Neural progenitor cell (in vitro differentiated cells): ENCODE measurements around the gene LBR. TPM values are rescaled to one million over a fixed set of nuclear protein-coding genes. Genes with fewer than 3 reads are reported as not detected.
A peak's percentile ranks its signal among the peaks of the same experiment; 100 is the strongest.

ENCODE experiments used
- DNase-seq: peaks from one replicate; pipeline ENCODE4 v3.0.0-alpha.2; 2016; ENCODE audit warnings: low spot score
- H2AFZ ChIP-seq: fragments of 200-600 bp; sonication (generic); replicated peaks from 2 replicates; pipeline ENCODE4 v1.6.1; 2016; ENCODE audit warnings: antibody characterized with exemption
- H3F3A ChIP-seq: fragments of 200-600 bp; sonication (generic); 2 replicates; pipeline ENCODE4 v1.6.1; 2016; ENCODE audit warnings: antibody characterized with exemption, low read depth
- H3K27ac ChIP-seq: fragments of 200-600 bp; sonication (generic); 2 replicates; pipeline ENCODE4 v1.5.1; 2016; ENCODE audit warnings: mild to moderate bottlenecking
- H3K27me3 ChIP-seq: fragments of 200-600 bp; sonication (generic); 2 replicates; pipeline ENCODE4 v1.6.1; 2016; ENCODE audit warnings: mild to moderate bottlenecking, moderate library complexity
- H3K36me3 ChIP-seq: fragments of 200-600 bp; sonication (generic); 2 replicates; pipeline ENCODE4 v1.5.1; 2016
- H3K4me1 ChIP-seq: fragments of 200-600 bp; sonication (generic); 2 replicates; pipeline ENCODE4 v1.6.1; 2016; ENCODE audit warnings: mixed run types
- H3K4me2 ChIP-seq: fragments of 200-600 bp; sonication (generic); 2 replicates; pipeline ENCODE4 v1.6.1; 2016
- H3K4me3 ChIP-seq: fragments of 200-600 bp; sonication (generic); 2 replicates; pipeline ENCODE4 v1.5.1; 2016
- H3K79me2 ChIP-seq: fragments of 200-600 bp; sonication (generic); 2 replicates; pipeline ENCODE4 v1.6.1; 2016; ENCODE audit warnings: low read depth
- H3K9ac ChIP-seq: fragments of 200-600 bp; sonication (generic); 2 replicates; pipeline ENCODE4 v1.6.1; 2016
- H3K9me3 ChIP-seq: fragments of 200-600 bp; sonication (generic); 2 replicates; pipeline ENCODE4 v1.5.1; 2016; ENCODE audit warnings: low read depth
- H4K20me1 ChIP-seq: fragments of 200-600 bp; sonication (generic); 2 replicates; pipeline ENCODE4 v1.6.1; 2016; ENCODE audit warnings: low read depth
- H3K27ac Mint-ChIP-seq: 3 replicates; pipeline ENCODE4 v1.8.0; 2021; ENCODE audit warnings: mixed read lengths
- H3K27me3 Mint-ChIP-seq: 2 replicates; pipeline ENCODE4 v1.8.0; 2022; ENCODE audit warnings: low read depth, mild to moderate bottlenecking, inconsistent platforms, moderate library complexity, mixed read lengths; ENCODE audit not compliant: insufficient read depth
- H3K36me3 Mint-ChIP-seq: 3 replicates; pipeline ENCODE4 v1.8.0; 2021; ENCODE audit warnings: mixed read lengths
- H3K4me1 Mint-ChIP-seq: 3 replicates; pipeline ENCODE4 v1.8.0; 2021; ENCODE audit warnings: mixed read lengths
- H3K4me3 Mint-ChIP-seq: 3 replicates; pipeline ENCODE4 v1.8.0; 2021; ENCODE audit warnings: mild to moderate bottlenecking, moderate library complexity, mixed read lengths
- H3K9me3 Mint-ChIP-seq: 3 replicates; pipeline ENCODE4 v1.8.0; 2020; ENCODE audit warnings: mixed read lengths
- CTCF ChIP-seq: fragments of 200-600 bp; sonication (generic); IDR thresholded peaks from 2 replicates; pipeline ENCODE4 v1.5.1; 2017; ENCODE audit warnings: antibody characterized with exemption, mild to moderate bottlenecking
- EZH2 ChIP-seq: fragments of 200-600 bp; sonication (generic); IDR thresholded peaks from 2 replicates; pipeline ENCODE4 v1.6.1; 2017; ENCODE audit warnings: antibody characterized with exemption, mild to moderate bottlenecking, moderate library complexity
- EZH2phosphoT487 ChIP-seq: fragments of 200-600 bp; sonication (generic); IDR thresholded peaks from 2 replicates; pipeline ENCODE4 v1.6.1; 2017; ENCODE audit warnings: antibody characterized with exemption
- total RNA-seq: library from RNA; depleted of rRNA; stranded (reverse); fragments of >200 nt; gene quantifications from 2 replicates; pipeline ENCODE4 v1.2.3, GENCODE V29; 2015; ENCODE audit warnings: low replicate concordance

Gene LBR
- total RNA-seq, 1 donor from 2014 or later, result 171 TPM

DNA sequence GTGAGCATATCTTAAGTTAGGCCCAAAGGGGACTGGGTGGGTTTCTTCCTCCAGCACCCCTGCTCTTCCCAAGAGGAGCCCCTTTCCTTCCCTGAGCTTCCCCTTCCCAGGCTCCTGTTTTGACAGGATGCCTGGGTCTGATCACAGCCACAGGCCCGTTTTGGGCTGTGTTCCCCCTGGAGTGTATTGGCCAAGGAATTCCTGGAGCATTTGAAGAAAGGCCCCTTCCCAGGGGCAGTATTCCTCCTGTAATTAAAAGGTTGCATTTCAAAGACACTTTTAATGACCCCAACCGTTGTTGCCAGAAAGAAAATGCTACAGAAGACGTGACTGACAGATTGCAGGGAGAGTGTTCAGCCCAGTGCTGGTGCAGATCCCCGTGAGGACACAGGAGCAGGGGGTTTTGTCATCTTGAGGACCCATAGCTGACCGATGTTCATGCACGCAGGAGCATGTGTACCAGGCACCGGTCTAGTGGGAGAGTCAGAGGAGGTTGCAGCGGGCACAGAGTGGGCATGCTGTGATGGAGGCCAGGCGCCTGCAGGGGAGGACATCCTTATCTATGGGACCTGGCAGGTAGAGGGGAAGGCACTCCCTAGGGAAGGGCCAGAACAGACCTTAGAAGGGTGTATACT, 19.3 kb upstream of the LBR start:
- Histone ChIP-seq H3K36me3 (no peaks in the 10 kb centered on the region), H2AFZ (peak overlapping the region; percentile 22), H3K27ac (no peak overlapping the region), H3K4me1 (peaks cover 9% of the 10 kb centered on the region), H3K79me2 (no peaks in the 10 kb centered on the region), H3K9ac (no peak overlapping the region), H3K27me3 (no peaks in the 10 kb centered on the region), H3F3A (no peaks in the 10 kb centered on the region), H4K20me1 (no peaks in the 10 kb centered on the region), H3K4me2 (peak overlapping the region; percentile 10), H3K9me3 (no peaks in the 10 kb centered on the region), H3K4me3 (no peak overlapping the region)
- H3K36me3 Mint-ChIP-seq, result no peaks in the 10 kb centered on the region
- no peak overlapping the region for H3K4me3 Mint-ChIP-seq
- H3K9me3 Mint-ChIP-seq, result no peaks in the 10 kb centered on the region
- DNase-seq, result no peak
- TF ChIP-seq EZH2phosphoT487 (no peak), EZH2 (no peak), CTCF (no peak)
- peaks cover 12% of the 10 kb centered on the region for H3K27me3 Mint-ChIP-seq
- peak overlapping the region; percentile 83 for H3K27ac Mint-ChIP-seq
- H3K4me1 Mint-ChIP-seq, result peaks cover 23% of the 10 kb centered on the region

- H3K27me3 Mint-ChIP-seq, result peaks cover 14% of the 10 kb centered on the region
- DNase-seq, result no peak
- H3K4me1 ChIP-seq, result peaks cover 9% of the 10 kb centered on the region
- H3K4me3 Mint-ChIP-seq, result no peak overlapping the region
- no peak overlapping the region for H3K27ac ChIP-seq
- no peaks in the 10 kb centered on the region for H3K27me3 ChIP-seq
- no peak overlapping the region for H3K9ac ChIP-seq
- H3K27ac Mint-ChIP-seq, result peak overlapping the region; percentile 83
- no peaks in the 10 kb centered on the region for H3K9me3 ChIP-seq
- TF ChIP-seq EZH2phosphoT487, result no peak
- no peaks in the 10 kb centered on the region for H3K36me3 ChIP-seq
- no peaks in the 10 kb centered on the region for H3K79me2 ChIP-seq
- H3K4me2 ChIP-seq, result peak overlapping the region; percentile 10
- peaks cover 24% of the 10 kb centered on the region for H3K4me1 Mint-ChIP-seq
- no peaks in the 10 kb centered on the region for H4K20me1 ChIP-seq
- peak overlapping the region; percentile 22 for H2AFZ ChIP-seq
- no peaks in the 10 kb centered on the region for H3F3A ChIP-seq
- no peak overlapping the region for H3K4me3 ChIP-seq
- H3K36me3 Mint-ChIP-seq, result no peaks in the 10 kb centered on the region
- no peaks in the 10 kb centered on the region for H3K9me3 Mint-ChIP-seq
These were observed 18.7 kb upstream of the LBR start for GRCh38 chr1:225446595-225446960.

- Mint-ChIP-seq H3K4me3 (no peak overlapping the region), H3K27me3 (peaks cover 16% of the 10 kb centered on the region), H3K27ac (no peak overlapping the region), H3K9me3 (no peaks in the 10 kb centered on the region), H3K4me1 (peaks cover 29% of the 10 kb centered on the region), H3K36me3 (no peaks in the 10 kb centered on the region)
- H2AFZ ChIP-seq, result no peak overlapping the region
- H3K9me3 ChIP-seq, result no peaks in the 10 kb centered on the region
- H3K4me2 ChIP-seq, result no peak overlapping the region
- H3F3A ChIP-seq, result no peaks in the 10 kb centered on the region
- H3K79me2 ChIP-seq, result no peaks in the 10 kb centered on the region
- no peak overlapping the region for H3K4me3 ChIP-seq
- no peaks in the 10 kb centered on the region for H3K27me3 ChIP-seq
- peaks cover 9% of the 10 kb centered on the region for H3K4me1 ChIP-seq
- TF ChIP-seq EZH2phosphoT487, result no peak
- no peak for TF ChIP-seq EZH2
- no peak for TF ChIP-seq CTCF
- no peak overlapping the region for H3K27ac ChIP-seq
- no peak overlapping the region for H3K9ac ChIP-seq
- H3K36me3 ChIP-seq, result no peaks in the 10 kb centered on the region
- H4K20me1 ChIP-seq, result no peaks in the 10 kb centered on the region
- no peak for DNase-seq
These were observed 18.1 kb upstream of the LBR start for GRCh38 chr1:225445639-225446594.
